HUDEP-2 (cell line): ENCODE measurements around the gene STOX2.

Experiments used
- DNase-seq, 76 experiments: peaks; one replicate each; lab custom pipeline; 2025; ENCODE audit not compliant: unreplicated experiment in 76 of 76; lab: John Stamatoyannopoulos, UW

Gene STOX2

GRCh38 chr4:184062769-184063168 is 157.7 kb downstream of the STOX2 start:
- DNase-seq = no peak

GRCh38 chr4:184064877-184065276 is 159.8 kb downstream of the STOX2 start:
- no peak for DNase-seq

GRCh38 chr4:184066584-184067300 is 161.6 kb downstream of the STOX2 start:
- no peak for DNase-seq

- no peak for DNase-seq
These were observed 162.9 kb downstream of the STOX2 start for GRCh38 chr4:184067931-184068554.
